ENCODE data around the gene TBC1D23.
"Not testable (repeated sequence)": the region's sequence is repeated elsewhere in the genome, so short reads cannot be mapped to it uniquely, and the experiment has no call there.

TBC1D23 gene

DNA sequence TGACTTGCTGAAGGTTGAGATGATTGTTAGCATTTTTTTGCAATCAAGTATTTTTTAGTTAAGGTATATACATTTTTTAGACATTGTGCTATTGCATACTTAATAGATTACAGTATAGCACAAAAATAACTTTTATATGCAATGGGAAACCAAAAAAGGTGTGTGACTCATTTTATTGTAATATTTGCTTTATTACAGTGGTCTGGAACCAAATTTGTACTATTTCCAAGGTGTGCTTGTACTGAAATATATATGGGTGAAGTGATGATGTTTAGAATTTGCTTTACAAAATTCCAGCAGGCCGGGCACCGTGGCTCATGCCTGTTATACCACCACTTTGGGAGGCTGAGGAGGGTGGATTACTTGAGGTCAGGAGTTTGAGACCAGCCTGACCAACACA, 29.1 kb upstream of the TBC1D23 start:
- Histone ChIP-seq H2AFZ (ENCODE audit: low read depth, low read length) (no peak overlapping the region), H3K18ac (ENCODE audit: low read depth in 1 of 2, low read length in 2 of 2) (no peak overlapping the region), H3K79me1 (replicated peaks; ENCODE audit: low read length, poor library complexity, severe bottlenecking) (no peaks in the 10 kb centered on the region), H3K4me3 (ENCODE audit: insufficient read depth in 1 of 2, low read depth in 1 of 2, low read length in 2 of 2) (no peak overlapping the region), H2AK5ac (ENCODE audit: low read length, severe bottlenecking) (no peak overlapping the region), H3K14ac (ENCODE audit: low read length in 2 of 2) (no peak overlapping the region), H3K9me3 (ENCODE audit: control insufficient read depth, low read length) (peaks cover 7% of the 10 kb centered on the region), H3K4me1 (ENCODE audit: control insufficient read depth, insufficient read depth, low read depth, low read length) (no peaks in the 10 kb centered on the region), H3K23ac (ENCODE audit: low read length in 2 of 2) (no peak overlapping the region), H4K91ac (ENCODE audit: low read length) (no peak overlapping the region), H3K4me2 (ENCODE audit: low read length, poor library complexity, severe bottlenecking) (no peak overlapping the region), H3K9ac (ENCODE audit: low read length) (no peak overlapping the region), H3K27ac (ENCODE audit: low read length, poor library complexity, severe bottlenecking) (no peak overlapping the region), H4K8ac (ENCODE audit: low read length) (no peak overlapping the region), H3K36me3 (ENCODE audit: control insufficient read depth in 1 of 2, insufficient read depth in 2 of 2, low read depth in 1 of 2, low read length in 2 of 2) (no peaks in the 10 kb centered on the region), H2BK5ac (ENCODE audit: low read depth, low read length, poor library complexity, severe bottlenecking) (no peak overlapping the region), H2BK15ac (ENCODE audit: low read depth, poor library complexity, severe bottlenecking) (no peak overlapping the region), H3K27me3 (ENCODE audit: control insufficient read depth in 1 of 2, insufficient read depth in 1 of 2, low read length in 2 of 2) (no peaks in the 10 kb centered on the region), H2BK12ac (ENCODE audit: low read length in 2 of 2) (no peak overlapping the region), H3K4ac (ENCODE audit: low read depth in 1 of 2, low read length in 2 of 2) (no peak overlapping the region), H2BK120ac (ENCODE audit: low read depth, low read length) (no peak overlapping the region)
- no peak for DNase-seq
- WGBS: 95% methylated on average over 2 of the region's 2 CpGs

DNA sequence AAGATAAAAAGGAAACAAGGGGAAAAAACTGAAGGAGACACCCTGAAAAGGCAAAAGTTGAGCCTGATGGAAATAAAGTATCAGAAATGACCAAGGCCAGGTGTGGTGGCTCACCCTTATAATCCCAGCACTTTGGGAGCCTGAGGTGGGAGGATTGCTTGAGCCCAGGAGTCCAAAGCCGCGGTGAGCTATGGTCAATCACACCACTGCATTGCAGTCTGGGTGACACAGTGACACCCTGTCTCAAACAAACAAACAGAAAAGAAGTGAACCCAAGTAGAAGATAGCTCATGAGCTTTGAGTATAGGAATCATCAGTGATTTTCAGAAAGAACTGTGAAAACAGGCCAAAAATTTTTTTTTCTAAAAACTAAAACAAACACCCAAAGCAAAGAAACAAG, 26.4 kb upstream of the TBC1D23 start:
- Histone ChIP-seq H3K4me2 (ENCODE audit: low read length, poor library complexity, severe bottlenecking) (no peak overlapping the region), H3K27ac (ENCODE audit: low read length, poor library complexity, severe bottlenecking) (no peak overlapping the region), H3K14ac (ENCODE audit: low read length in 2 of 2) (no peak overlapping the region), H3K4me1 (ENCODE audit: control insufficient read depth, insufficient read depth, low read depth, low read length) (no peaks in the 10 kb centered on the region), H2BK120ac (ENCODE audit: low read depth, low read length) (no peak overlapping the region), H3K79me1 (replicated peaks; ENCODE audit: low read length, poor library complexity, severe bottlenecking) (no peaks in the 10 kb centered on the region), H3K23ac (ENCODE audit: low read length in 2 of 2) (no peak overlapping the region), H3K9ac (ENCODE audit: low read length) (no peak overlapping the region), H3K18ac (ENCODE audit: low read depth in 1 of 2, low read length in 2 of 2) (no peak overlapping the region), H3K4ac (ENCODE audit: low read depth in 1 of 2, low read length in 2 of 2) (no peak overlapping the region), H4K91ac (ENCODE audit: low read length) (no peak overlapping the region), H2BK5ac (ENCODE audit: low read depth, low read length, poor library complexity, severe bottlenecking) (no peak overlapping the region), H2BK15ac (ENCODE audit: low read depth, poor library complexity, severe bottlenecking) (peak overlapping the region; percentile 13), H3K4me3 (ENCODE audit: insufficient read depth in 1 of 2, low read depth in 1 of 2, low read length in 2 of 2) (no peak overlapping the region), H3K9me3 (ENCODE audit: control insufficient read depth, low read length) (peaks cover 27% of the 10 kb centered on the region), H2AFZ (ENCODE audit: low read depth, low read length) (no peak overlapping the region), H2BK12ac (ENCODE audit: low read length in 2 of 2) (no peak overlapping the region), H3K36me3 (ENCODE audit: control insufficient read depth in 1 of 2, insufficient read depth in 2 of 2, low read depth in 1 of 2, low read length in 2 of 2) (no peaks in the 10 kb centered on the region), H2AK5ac (ENCODE audit: low read length, severe bottlenecking) (no peak overlapping the region), H4K8ac (ENCODE audit: low read length) (no peak overlapping the region), H3K27me3 (ENCODE audit: control insufficient read depth in 1 of 2, insufficient read depth in 1 of 2, low read length in 2 of 2) (no peaks in the 10 kb centered on the region)
- no peak for DNase-seq
- WGBS: 86% methylated on average over 2 of the region's 2 CpGs

DNA sequence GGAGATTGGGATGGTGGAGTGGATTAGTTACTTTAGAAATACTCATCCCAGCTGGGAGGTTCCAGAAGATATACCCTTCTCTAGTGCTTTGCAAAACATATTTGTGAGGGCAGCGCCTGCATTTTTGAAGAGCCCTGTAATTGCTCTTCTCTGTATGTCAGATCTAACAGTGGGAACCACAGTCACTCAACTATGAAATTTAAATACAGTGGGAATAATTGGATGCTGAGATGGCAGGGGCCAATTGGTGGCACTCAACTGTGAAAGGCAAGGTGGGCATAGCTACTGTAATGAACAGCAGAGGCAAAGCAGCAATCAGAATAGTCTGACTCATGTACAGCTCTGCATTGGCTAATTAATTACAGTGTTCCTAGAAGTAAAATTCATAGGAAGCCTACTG, 22.2 kb upstream of the TBC1D23 start:
- no peaks in the 10 kb centered on the region for H3K27me3 ChIP-seq (ENCODE audit: control insufficient read depth in 1 of 2, insufficient read depth in 1 of 2, low read length in 2 of 2)
- no peak overlapping the region for H3K27ac ChIP-seq (ENCODE audit: low read length, poor library complexity, severe bottlenecking)
- no peak overlapping the region for H2BK12ac ChIP-seq (ENCODE audit: low read length in 2 of 2)
- no peak overlapping the region for H4K8ac ChIP-seq (ENCODE audit: low read length)
- H3K9ac ChIP-seq (ENCODE audit: low read length): no peak overlapping the region
- no peak for DNase-seq
- no peak overlapping the region for H2BK120ac ChIP-seq (ENCODE audit: low read depth, low read length)
- H3K23ac ChIP-seq (ENCODE audit: low read length in 2 of 2): no peak overlapping the region
- no peaks in the 10 kb centered on the region for H3K79me1 ChIP-seq (replicated peaks; ENCODE audit: low read length, poor library complexity, severe bottlenecking)
- H3K4me2 ChIP-seq (ENCODE audit: low read length, poor library complexity, severe bottlenecking): no peak overlapping the region
- H4K91ac ChIP-seq (ENCODE audit: low read length): no peak overlapping the region
- H2AFZ ChIP-seq (ENCODE audit: low read depth, low read length): no peak overlapping the region
- no peak overlapping the region for H3K18ac ChIP-seq (ENCODE audit: low read depth in 1 of 2, low read length in 2 of 2)
- H2AK5ac ChIP-seq (ENCODE audit: low read length, severe bottlenecking): no peak overlapping the region
- H2BK15ac ChIP-seq (ENCODE audit: low read depth, poor library complexity, severe bottlenecking): no peak overlapping the region
- H3K4me3 ChIP-seq (ENCODE audit: insufficient read depth in 1 of 2, low read depth in 1 of 2, low read length in 2 of 2): peak overlapping the region in 1 of 2 experiments; percentile 23
- no CpG with 5 or more reads among the region's 1 CpG for WGBS
- H3K4me1 ChIP-seq (ENCODE audit: control insufficient read depth, insufficient read depth, low read depth, low read length): no peaks in the 10 kb centered on the region
- H3K36me3 ChIP-seq (ENCODE audit: control insufficient read depth in 1 of 2, insufficient read depth in 2 of 2, low read depth in 1 of 2, low read length in 2 of 2): no peaks in the 10 kb centered on the region
- H3K14ac ChIP-seq (ENCODE audit: low read length in 2 of 2): no peak overlapping the region
- H2BK5ac ChIP-seq (ENCODE audit: low read depth, low read length, poor library complexity, severe bottlenecking): no peak overlapping the region
- H3K9me3 ChIP-seq (ENCODE audit: control insufficient read depth, low read length): peaks cover 30% of the 10 kb centered on the region
- H3K4ac ChIP-seq (ENCODE audit: low read depth in 1 of 2, low read length in 2 of 2): no peak overlapping the region

DNA sequence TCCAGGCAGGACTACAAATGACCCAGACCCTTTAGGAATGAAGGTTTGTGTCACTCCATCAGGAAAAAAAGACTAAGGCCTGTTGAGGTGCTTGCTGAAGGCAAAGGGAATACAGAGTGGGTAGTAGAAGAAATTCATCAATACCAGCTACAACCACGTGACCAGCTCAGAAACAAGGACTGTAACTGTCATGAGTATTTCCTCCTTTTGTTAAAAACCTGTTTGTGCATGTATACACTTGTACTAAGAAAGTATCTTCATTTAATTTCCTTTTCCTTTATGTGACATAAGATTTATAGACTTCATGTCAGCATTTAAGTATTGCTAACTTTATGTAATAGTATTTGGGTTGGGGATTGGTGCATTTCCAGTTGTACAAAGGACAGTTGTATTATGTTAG, 18.3 kb upstream of the TBC1D23 start:
- not testable (repeated sequence) for H3K23ac ChIP-seq (ENCODE audit: low read length in 2 of 2); H3K4me2 ChIP-seq (ENCODE audit: low read length, poor library complexity, severe bottlenecking); H3K27ac ChIP-seq (ENCODE audit: low read length, poor library complexity, severe bottlenecking); H4K8ac ChIP-seq (ENCODE audit: low read length); H2AFZ ChIP-seq (ENCODE audit: low read depth, low read length); H3K9ac ChIP-seq (ENCODE audit: low read length); H2BK5ac ChIP-seq (ENCODE audit: low read depth, low read length, poor library complexity, severe bottlenecking); H2AK5ac ChIP-seq (ENCODE audit: low read length, severe bottlenecking); H3K14ac ChIP-seq (ENCODE audit: low read length in 2 of 2); H3K36me3 ChIP-seq (ENCODE audit: control insufficient read depth in 1 of 2, insufficient read depth in 2 of 2, low read depth in 1 of 2, low read length in 2 of 2); H2BK120ac ChIP-seq (ENCODE audit: low read depth, low read length); H3K18ac ChIP-seq (ENCODE audit: low read depth in 1 of 2, low read length in 2 of 2); DNase-seq; H4K91ac ChIP-seq (ENCODE audit: low read length); H2BK12ac ChIP-seq (ENCODE audit: low read length in 2 of 2); H3K27me3 ChIP-seq (ENCODE audit: control insufficient read depth in 1 of 2, insufficient read depth in 1 of 2, low read length in 2 of 2); H2BK15ac ChIP-seq (ENCODE audit: low read depth, poor library complexity, severe bottlenecking); H3K4me1 ChIP-seq (ENCODE audit: control insufficient read depth, insufficient read depth, low read depth, low read length); H3K4me3 ChIP-seq (ENCODE audit: insufficient read depth in 1 of 2, low read depth in 1 of 2, low read length in 2 of 2); H3K79me1 ChIP-seq (replicated peaks; ENCODE audit: low read length, poor library complexity, severe bottlenecking); H3K4ac ChIP-seq (ENCODE audit: low read depth in 1 of 2, low read length in 2 of 2)
- WGBS: no CpG with 5 or more reads among the region's 1 CpG
- peaks cover 24% of the 10 kb centered on the region for H3K9me3 ChIP-seq (ENCODE audit: control insufficient read depth, low read length)

Measured in mesenchymal stem cell (in vitro differentiated cells and primary cell).